ENCODE data around the gene KIF21A.

GRCh38 chr12:39401459-39401858, 41.5 kb downstream of the KIF21A start:
- TF ChIP-seq EP300 (IDR thresholded peaks at IDR 0.05; ENCODE audit: borderline replicate concordance): no peak
- no peak for TF ChIP-seq REST (IDR thresholded peaks at IDR 0.05; ENCODE audit: low read depth)
- no peak for TF ChIP-seq TEAD4 (IDR thresholded peaks at IDR 0.05)
- no peak for TF ChIP-seq TAF1 (IDR thresholded peaks at IDR 0.05; ENCODE audit: low read depth)
- no peak for TF ChIP-seq MAX (IDR thresholded peaks at IDR 0.05)

All from Ishikawa (cell line).